ENCODE measurements around the gene ADIPOR2. TPM values are rescaled to one million over a fixed set of nuclear protein-coding genes. Genes with fewer than 3 reads are reported as not detected.

The ADIPOR2 gene
- total and polyA plus RNA-seq, 12 donors: 18.5 to 47.7 (median 41.6) TPM

- H3K27ac ChIP-seq: no peak overlapping the region
- H3K4me3 ChIP-seq: no peak overlapping the region
- peak in 2 of 8 donors; percentile 7 to 41 for ATAC-seq
- peaks cover 0 to 67% (median 14%) of the 10 kb centered on the region in 9 donors for H3K36me3 ChIP-seq
- DNase-seq: no peak
- intact Hi-C loops (cut with DNase I): loop anchor here in 2 of 10 donors (5.0 to 10.0 kb wide), 2 partner anchors 77 to 84 kb away; no protein-coding TSS in a partner anchor
- peaks cover 0 to 41% (median 25%) of the 10 kb centered on the region in 9 donors for H3K4me1 ChIP-seq
- no peaks in the 10 kb centered on the region for H3K9me3 ChIP-seq
- H3K27me3 ChIP-seq: no peaks in the 10 kb centered on the region
- TF ChIP-seq CTCF (IDR thresholded peaks at IDR 0.05): no peak
- 42 to 58% methylated on average over 2 of the region's 2 CpGs for WGBS, 2 donors
Measured at GRCh38 chr12:1781772-1782171, 90.9 kb downstream of the ADIPOR2 start.

GRCh38 chr12:1782215-1782614 is 91.3 kb downstream of the ADIPOR2 start:
- TF ChIP-seq CTCF (IDR thresholded peaks at IDR 0.05): no peak
- no peak overlapping the region for H3K27ac ChIP-seq
- H3K27me3 ChIP-seq: no peaks in the 10 kb centered on the region
- H3K36me3 ChIP-seq: peaks cover 0 to 72% (median 16%) of the 10 kb centered on the region in 9 donors
- DNase-seq (no peak), ATAC-seq (no peak)
- WGBS, 2 donors: 65% methylated on average over 2 of the region's 2 CpGs
- peaks cover 0 to 38% (median 24%) of the 10 kb centered on the region in 9 donors for H3K4me1 ChIP-seq
- intact Hi-C loops (cut with DNase I): loop anchor here in 2 of 10 donors (5.0 to 10.0 kb wide), 2 partner anchors 77 to 85 kb away; no protein-coding TSS in a partner anchor
- no peak overlapping the region for H3K4me3 ChIP-seq
- H3K9me3 ChIP-seq: no peaks in the 10 kb centered on the region

GRCh38 chr12:1787714-1788113 is 96.8 kb downstream of the ADIPOR2 start:
- Histone ChIP-seq H3K27me3 (no peaks in the 10 kb centered on the region), H3K4me1 (peaks cover 0 to 13% (median 8%) of the 10 kb centered on the region in 9 donors), H3K36me3 (peaks cover 0 to 59% (median 20%) of the 10 kb centered on the region in 9 donors), H3K4me3 (no peak overlapping the region), H3K27ac (no peak overlapping the region), H3K9me3 (no peaks in the 10 kb centered on the region)
- TF ChIP-seq CTCF (IDR thresholded peaks at IDR 0.05): no peak
- ATAC-seq (no peak), DNase-seq (no peak)
- WGBS, 2 donors: 75 to 83% methylated on average over 6 of the region's 6 CpGs
- intact Hi-C loops (cut with DNase I): loop anchor here in 1 of 10 donors (10.0 kb wide), 1 partner anchor 83 kb away; no protein-coding TSS in a partner anchor

GRCh38 chr12:1790444-1790843 is 99.6 kb downstream of the ADIPOR2 start:
- intact Hi-C loops (cut with DNase I): loop anchor here in 9 of 10 donors (1.0 to 10.0 kb wide), 8 partner anchors 136 to 794 kb away; no protein-coding TSS in a partner anchor
- Histone ChIP-seq H3K27ac (no peak overlapping the region), H3K9me3 (no peaks in the 10 kb centered on the region)

More at GRCh38 chr12:1790444-1790843, 99.6 kb downstream of the ADIPOR2 start:
- DNase-seq (no peak), ATAC-seq (peak in 1 of 8 donors; percentile 3)
- H3K4me3 ChIP-seq: no peak overlapping the region
- WGBS, 2 donors: 75% methylated on average over 7 of the region's 7 CpGs
- H3K4me1 ChIP-seq: peaks cover 0 to 39% (median 28%) of the 10 kb centered on the region in 9 donors
- H3K27me3 ChIP-seq: no peaks in the 10 kb centered on the region
- peaks cover 0 to 35% (median 17%) of the 10 kb centered on the region in 9 donors for H3K36me3 ChIP-seq
- no peak for TF ChIP-seq CTCF (IDR thresholded peaks at IDR 0.05)
